Inferior parietal cortex (tissue), 1 donor: ENCODE data around the gene SPINK5.
A peak's percentile ranks its signal among the peaks of the same experiment; 100 is the strongest.

ENCODE experiments used
- DNase-seq: peaks from one replicate; pipeline ENCODE4 v3.0.0-alpha.2; 2016; ENCODE audit errors: extremely low spot score

SPINK5 gene

GRCh38 chr5:148177207-148177606 lies 113.4 kb downstream of the SPINK5 start:
- DNase-seq, result no peak

DNA sequence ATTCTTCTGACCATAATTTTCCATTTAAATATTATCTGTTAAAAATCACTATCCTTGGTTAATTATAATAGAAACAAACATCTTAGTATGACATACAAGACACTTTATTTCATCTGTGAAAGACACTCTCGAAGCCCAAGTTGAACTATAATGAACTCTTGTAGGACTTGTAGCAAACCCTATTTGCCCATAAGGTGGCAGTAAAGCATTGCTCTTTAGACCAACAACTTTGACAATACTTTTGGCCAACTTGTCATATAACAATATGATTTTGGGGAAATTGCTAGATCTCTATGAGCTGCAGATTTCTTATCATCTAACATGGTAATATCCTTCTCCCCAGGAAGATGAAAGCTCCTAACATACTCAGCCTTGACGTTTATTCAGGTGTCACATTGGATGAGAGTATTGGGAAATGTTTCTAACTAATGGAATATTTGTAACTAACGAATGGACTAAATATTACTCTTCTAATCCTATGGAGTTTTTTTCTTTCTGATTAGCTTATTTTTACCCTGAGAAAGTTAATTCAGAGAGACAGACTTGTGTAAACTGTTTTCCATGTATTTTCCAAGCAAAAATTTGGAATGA lies 115.5 kb downstream of the SPINK5 start:
- peak; percentile 75 for DNase-seq

GRCh38 chr5:148186248-148187003 lies 122.6 kb downstream of the SPINK5 start:
- DNase-seq, result no peak
